K562 (cell line): ENCODE measurements around the gene CCDC7. TPM values are rescaled to one million over a fixed set of nuclear protein-coding genes. Genes with fewer than 3 reads are reported as not detected.

Experiments used
- ATAC-seq: fragments of 200-7000 bp; cut with Tn5 transposase; 3 replicates; pipeline ENCODE4 v1.9.1; 2020; ENCODE audit warnings: moderate library complexity
- BruUV-seq: library from RNA; stranded (reverse); fragments of 400-500 nt; replicated peaks from 2 replicates; lab custom pipeline; 2021; lab: Mats Ljungman, UMichigan
- CTCF ChIA-PET: fragments of 300-600 bp; formaldehyde crosslinking; extraction: SDS; loops from one replicate; lab custom pipeline; 2021; ENCODE audit warnings: low intra/inter-chr PET ratio; lab: Yijun Ruan, JAX
- POLR2A ChIA-PET: fragments of 300-600, 350-650 bp; sonication (Branson Sonifier 250); formaldehyde crosslinking; extraction: SDS; loops from one replicate; lab custom pipeline; 2021; ENCODE audit warnings: antibody characterized with exemption, inconsistent platforms; lab: Yijun Ruan, JAX
- DNase-seq, 4 experiments: peaks; one replicate each; pipeline versions ENCODE4 v3.0.0 to v3.0.0-alpha.2; 2011 to 2018; ENCODE audit warnings: low spot score in 3 of 4, mixed read lengths in 3 of 4; ENCODE audit errors: extremely low read depth in 1 of 4
- FAIRE-seq: peaks from 2 replicates; lab custom pipeline; 2011; peaks lifted over from hg19 to GRCh38; lab: Jason Lieb, UNC
- H2AFZ ChIP-seq: 2 replicates; pipeline ENCODE4 v1.6.0; 2011; ENCODE audit warnings: low read depth, low read length, control low read depth, inconsistent platforms
- H3K27ac ChIP-seq: fragments of 200-600 bp; 3 replicates; pipeline ENCODE4 v1.8.0; 2011; ENCODE audit warnings: low read depth, mild to moderate bottlenecking, control low read depth, inconsistent platforms, low read length, moderate library complexity, mixed read lengths; ENCODE audit errors: extremely low read depth
- H3K27me3 ChIP-seq, 2 experiments: fragments of 300-600 bp in 1 of 2; 2 replicates in 1 of 2; 3 replicates in 1 of 2; pipeline versions ENCODE4 v1.6.0 to v1.8.0; 2011; ENCODE audit warnings: inconsistent platforms in 2 of 2, low read length in 2 of 2, mild to moderate bottlenecking in 1 of 2, mixed read lengths in 1 of 2, moderate library complexity in 1 of 2; ENCODE audit not compliant: control insufficient read depth in 2 of 2, insufficient read depth in 2 of 2
- H3K36me3 ChIP-seq: fragments of 300-600 bp; 3 replicates; pipeline ENCODE4 v1.8.0; 2011; ENCODE audit warnings: mild to moderate bottlenecking, low read length, inconsistent platforms; ENCODE audit not compliant: control insufficient read depth, insufficient read depth
- H3K4me1 ChIP-seq, 2 experiments: fragments of 200-600 bp in 1 of 2; replicated peaks in 1 of 2; 2 replicates in 1 of 2; 3 replicates in 1 of 2; pipeline versions ENCODE4 v1.5.1 to v1.8.0; 2011; ENCODE audit warnings: inconsistent platforms in 2 of 2, low read length in 2 of 2, mild to moderate bottlenecking in 1 of 2, mixed read lengths in 1 of 2, moderate library complexity in 1 of 2; ENCODE audit not compliant: control insufficient read depth in 2 of 2, insufficient read depth in 2 of 2
- H3K4me2 ChIP-seq: 2 replicates; pipeline ENCODE4 v1.6.1; 2011; ENCODE audit warnings: low read length, control low read depth, inconsistent platforms, mixed read lengths; ENCODE audit not compliant: insufficient read depth
- H3K4me3 ChIP-seq: fragments of 200-600 bp; sonication (generic), shearing (Covaris generic); 2 replicates; pipeline ENCODE4 v1.5.1; 2016; ENCODE audit warnings: control low read depth, inconsistent platforms
- H3K79me2 ChIP-seq: fragments of 200-600 bp; 3 replicates; pipeline ENCODE4 v1.8.0; 2011; ENCODE audit warnings: low read length, inconsistent platforms; ENCODE audit not compliant: control insufficient read depth, insufficient read depth
- H3K9ac ChIP-seq, 2 experiments: 2 replicates each; pipeline versions ENCODE4 v1.6.0 to v1.6.1; 2011; ENCODE audit warnings: low read depth in 2 of 2, low read length in 2 of 2, control low read depth in 1 of 2, inconsistent platforms in 1 of 2, mild to moderate bottlenecking in 1 of 2, mixed read lengths in 1 of 2; ENCODE audit not compliant: insufficient read depth in 1 of 2
- H3K9me1 ChIP-seq: one replicate; pipeline ENCODE4 v1.6.0; 2011; ENCODE audit warnings: inconsistent platforms, mild to moderate bottlenecking, low read length, moderate library complexity; ENCODE audit not compliant: control insufficient read depth, insufficient read depth
- H3K9me3 ChIP-seq: replicated peaks from 2 replicates; pipeline ENCODE4 v1.5.1; 2011; ENCODE audit warnings: low read depth, low read length, inconsistent platforms; ENCODE audit not compliant: control insufficient read depth, insufficient read depth
- H4K20me1 ChIP-seq: replicated peaks from 2 replicates; pipeline ENCODE4 v1.6.1; 2011; ENCODE audit warnings: low read length, inconsistent platforms, mixed read lengths; ENCODE audit not compliant: control insufficient read depth, insufficient read depth
- HMG20A ChIP-seq: fragments of 450-650 bp; formaldehyde crosslinking; conservative IDR thresholded peaks from 2 replicates; pipeline ENCODE4 v1.4.0; 2020; ENCODE audit warnings: mild to moderate bottlenecking, mixed read lengths
- MCM2 ChIP-seq: fragments of 450-650 bp; IDR thresholded peaks from 2 replicates; pipeline ENCODE4 v1.6.1; 2017; ENCODE audit warnings: low read depth, mild to moderate bottlenecking
- PHF8 ChIP-seq: fragments of 200-600 bp; sonication (generic); IDR thresholded peaks from 2 replicates; pipeline ENCODE4 v1.6.1; 2012; ENCODE audit warnings: mixed run types, mild to moderate bottlenecking, inconsistent platforms, low read length, moderate library complexity, borderline replicate concordance
- TAF15 ChIP-seq: fragments of 200-400 bp; formaldehyde crosslinking; IDR thresholded peaks from 2 replicates; pipeline ENCODE4 v1.6.1; 2017; ENCODE audit warnings: mild to moderate bottlenecking, low read depth, low read length, moderate library complexity
- ZNF668 ChIP-seq: fragments of 250-450 bp; sonication (Bioruptor Pico); IDR thresholded peaks from 2 replicates; pipeline ENCODE4 v1.8.0; 2022; ENCODE audit warnings: mild to moderate bottlenecking, inconsistent platforms
- WGBS: fragments of 100-300 bp; shearing (Covaris generic); methylation state at CpG from one replicate; pipeline ENCODE4 v1.1.6; 2016; ENCODE audit warnings: low coverage, mixed read lengths; ENCODE audit not compliant: insufficient coverage; ENCODE audit errors: missing lambda C conversion rate; 5-methylcytosine and 5-hydroxymethylcytosine counted together
- in situ Hi-C: fragments of 300-500 bp; cut with MboI; formaldehyde crosslinking; loops from 4 replicates; pipeline ENCODE4 v1.15.0; 2018; ENCODE audit warnings: inconsistent platforms, mixed read lengths
- intact Hi-C: fragments of 100-400 bp; cut with micrococcal nuclease; formaldehyde crosslinking; loops from 2 replicates; pipeline ENCODE4 v1.14.2; 2022
- polyA plus RNA-seq, 8 experiments: library from polyadenylated mRNA; depleted of rRNA in 4 of 8; stranded (reverse) in 5 of 8; unstranded in 3 of 8; fragments of >200 nt; fragmentation: Nextera tagmentation in 2 of 8; fragmentation: Illumina TruSeq in 1 of 8; extraction: Ambion mirVana in 2 of 8; extraction: Trizol in 1 of 8; gene quantifications; 2 replicates each; pipeline versions ENCODE4 v1.2.1 to v1.2.3, GENCODE V29; 2011 to 2014; ENCODE audit warnings: inconsistent platforms in 1 of 8, missing spikeins in 1 of 8
- total RNA-seq, 7 experiments: library from RNA; depleted of rRNA in 6 of 7; stranded (reverse); fragments of >200 nt in 6 of 7; fragmentation: Illumina TruSeq in 2 of 7; extraction: Trizol in 2 of 7; gene quantifications; 2 replicates each; pipeline versions ENCODE4 v1.2.1 to v1.2.3, GENCODE V29; 2011 to 2021; ENCODE audit warnings: low replicate concordance in 1 of 7

CCDC7 gene
- total and polyA plus RNA-seq, 9 of the 15 experiments (the other 6 are each of a cell fraction or from before 2014, with no cell fraction given) = 1.5 to 6.6 (median 2.7) TPM

GRCh38 chr10:32489158-32489557, 43.2 kb downstream of the CCDC7 start:
- no peak overlapping the region for H3K9ac ChIP-seq
- no TSS peak for BruUV-seq
- H3K27me3 ChIP-seq = no peaks in the 10 kb centered on the region
- H2AFZ ChIP-seq = no peak overlapping the region
- no peak for TF ChIP-seq HMG20A
- TF ChIP-seq MCM2 = no peak
- TF ChIP-seq PHF8 = no peak
- TF ChIP-seq, all 486 proteins: peak for 0
- H3K36me3 ChIP-seq = no peaks in the 10 kb centered on the region
- no peaks in the 10 kb centered on the region for H3K79me2 ChIP-seq
- in situ Hi-C loops (no loop called here), intact Hi-C loops (no loop called here)
- no peaks in the 10 kb centered on the region for H4K20me1 ChIP-seq
- FAIRE-seq (no peak), DNase-seq (no peak), ATAC-seq (no peak)
- H3K9me3 ChIP-seq = 0 out of 2 replicates have a peak, but pooled peaks cover 3% of the 10 kb centered on the region
- no peak overlapping the region for H3K4me3 ChIP-seq
- H3K4me2 ChIP-seq = no peak overlapping the region
- 64% methylated on average over 1 of the region's 1 CpG for WGBS
- H3K4me1 ChIP-seq = no peaks in the 10 kb centered on the region
- no peak overlapping the region for H3K27ac ChIP-seq
- CTCF ChIA-PET = no interaction called here
- POLR2A ChIA-PET = no interaction called here
- H3K9me1 ChIP-seq = no peaks in the 10 kb centered on the region

GRCh38 chr10:32489901-32490300, 44.0 kb downstream of the CCDC7 start:
- no peak overlapping the region for H3K4me2 ChIP-seq
- BruUV-seq = no TSS peak
- no peak for ATAC-seq
- TF ChIP-seq TAF15 = no peak
- no peak for TF ChIP-seq ZNF668 (CRISPR knock-in tag)
- TF ChIP-seq, all 486 proteins: peak for 0
- Histone ChIP-seq H3K4me3 (no peak overlapping the region), H3K27me3 (no peaks in the 10 kb centered on the region), H3K79me2 (no peaks in the 10 kb centered on the region), H3K9me3 (0 out of 2 replicates have a peak, but pooled peaks cover 3% of the 10 kb centered on the region), H3K27ac (no peak overlapping the region), H3K9ac (no peak overlapping the region), H3K4me1 (no peaks in the 10 kb centered on the region), H3K9me1 (no peaks in the 10 kb centered on the region), H4K20me1 (no peaks in the 10 kb centered on the region), H2AFZ (no peak overlapping the region), H3K36me3 (no peaks in the 10 kb centered on the region)
- DNase-seq = no peak
- intact Hi-C loops (no loop called here), in situ Hi-C loops (no loop called here)
- ChIA-PET CTCF (no interaction called here), POLR2A (no interaction called here)
- no peak for FAIRE-seq
